Gastrocnemius medialis (tissue), 4 donors: ENCODE measurements around the gene FAM217B.

Source experiments
- CTCF ChIP-seq, 5 experiments: fragments of 450-650 bp in 3 of 5; fragments of 200-600 bp in 2 of 5; sonication (generic) in 2 of 5; IDR thresholded peaks in 4 of 5; conservative IDR thresholded peaks in 1 of 5; 1 replicate in 4 of 5; 2 replicates in 1 of 5; pipeline ENCODE4 v1.5.1; 2016 to 2019; ENCODE audit warnings: antibody characterized with exemption in 5 of 5, mild to moderate bottlenecking in 3 of 5, moderate library complexity in 3 of 5
- POLR2A ChIP-seq, 2 donors: fragments of 450-650 bp; IDR thresholded peaks; one replicate each; pipeline ENCODE4 v1.6.1; 2017; ENCODE audit warnings: antibody characterized with exemption in 2 of 2, mild to moderate bottlenecking in 2 of 2, moderate library complexity in 2 of 2

GRCh38 chr20:59988141-59988540, 48.0 kb downstream of the FAM217B start:
- TF ChIP-seq POLR2A (IDR thresholded peaks at IDR 0.05) (no peak), CTCF (IDR thresholded peaks at IDR 0.05 in 4 of 5, conservative IDR thresholded peaks at IDR 0.05 in 1 of 5) (no peak)
